GM18868 (cell line): ENCODE results near the gene SLC25A45.
A peak's percentile ranks its signal among the peaks of the same experiment; 100 is the strongest.

Source experiments
- ATAC-seq: cut with Tn5 transposase; IDR thresholded peaks from one replicate; pipeline ENCODE4 v1.9.1; 2021; ENCODE audit warnings: mild to moderate bottlenecking, moderate library complexity; ENCODE audit not compliant: unreplicated experiment

Gene SLC25A45

GRCh38 chr11:65389294-65389980 is 7.0 kb upstream of the SLC25A45 start:
- ATAC-seq = no peak

- ATAC-seq = no peak
Measured at GRCh38 chr11:65388731-65389130, 6.3 kb upstream of the SLC25A45 start.

- peak; percentile 39 for ATAC-seq
Measured at GRCh38 chr11:65386307-65387140, 4.1 kb upstream of the SLC25A45 start, which contains the start of gene FRMD8. FRMD8 (plus strand) TSS chr11:65386637; CDS start chr11:65387037, 400 bp downstream.

- ATAC-seq = no peak
Measured at GRCh38 chr11:65384301-65384889, 1.9 kb upstream of the SLC25A45 start.

GRCh38 chr11:65383778-65384177 is 1.3 kb upstream of the SLC25A45 start:
- ATAC-seq = no peak

- no peak for ATAC-seq
Measured at GRCh38 chr11:65382804-65383368, 440 bp upstream of the SLC25A45 start.

- no peak for ATAC-seq
Measured at GRCh38 chr11:65381716-65382032, 772 bp downstream of the SLC25A45 start.

GRCh38 chr11:65380460-65381119 is 1.9 kb downstream of the SLC25A45 start:
- no peak for ATAC-seq

- no peak for ATAC-seq
Measured at GRCh38 chr11:65379698-65380459, 2.6 kb downstream of the SLC25A45 start.

- ATAC-seq = no peak
Measured at GRCh38 chr11:65378928-65379638, 3.4 kb downstream of the SLC25A45 start.

GRCh38 chr11:65378208-65378927 is 4.1 kb downstream of the SLC25A45 start:
- ATAC-seq = no peak

- ATAC-seq = no peak
Measured at GRCh38 chr11:65377777-65378176, 4.7 kb downstream of the SLC25A45 start.

GRCh38 chr11:65377036-65377435 is 5.4 kb downstream of the SLC25A45 start:
- ATAC-seq = no peak

- no peak for ATAC-seq
Measured at GRCh38 chr11:65376138-65376713, 6.2 kb downstream of the SLC25A45 start.

GRCh38 chr11:65375012-65375411 is 7.4 kb downstream of the SLC25A45 start:
- no peak for ATAC-seq

GRCh38 chr11:65373839-65374580 is 8.4 kb downstream of the SLC25A45 start:
- ATAC-seq = no peak

GRCh38 chr11:65370659-65371049 is 11.8 kb downstream of the SLC25A45 start:
- ATAC-seq = no peak

GRCh38 chr11:65366340-65366773 is 16.1 kb downstream of the SLC25A45 start:
- ATAC-seq = no peak
